Endothelial cell of umbilical vein (primary cell): Measurements from ENCODE around the gene HAND2. TPM values are rescaled to one million over a fixed set of nuclear protein-coding genes. Genes with fewer than 3 reads are reported as not detected.

Experiments
- Bru-seq: library from RNA; stranded (reverse); fragments of 400-500 nt; gene quantifications from one replicate; lab custom pipeline; 2021; lab: Mats Ljungman, UMichigan
- BruChase-seq, 2 experiments: library from RNA; stranded (reverse); fragments of 400-500 nt; gene quantifications; one replicate each; lab custom pipeline; 2021; lab: Mats Ljungman, UMichigan
- BruUV-seq: library from RNA; stranded (reverse); fragments of 400-500 nt; replicated peaks from 2 replicates; lab custom pipeline; 2021; lab: Mats Ljungman, UMichigan
- CTCF ChIA-PET: fragments of 300-600, 350-600 bp; sonication (Branson Sonifier 250); formaldehyde crosslinking; loops from one replicate; lab custom pipeline; 2021; ENCODE audit warnings: antibody characterized with exemption, inconsistent platforms; lab: Charles Lee
- POLR2A ChIA-PET: fragments of 300-600, 350-600 bp; sonication (Branson Sonifier 250); formaldehyde crosslinking; loops from one replicate; lab custom pipeline; 2021; ENCODE audit warnings: antibody characterized with exemption, inconsistent platforms; lab: Charles Lee
- DNase-seq: peaks from one replicate; pipeline ENCODE4 v3.0.0-alpha.2; 2011; ENCODE audit warnings: low read depth, low spot score
- FAIRE-seq: peaks from 2 replicates; lab custom pipeline; 2011; peaks lifted over from hg19 to GRCh38; lab: Jason Lieb, UNC
- H2AFZ ChIP-seq: 2 replicates; pipeline ENCODE4 v1.6.0; 2012; ENCODE audit warnings: low read depth, low read length, control low read depth, inconsistent platforms
- H3K27ac ChIP-seq: 2 replicates; pipeline ENCODE4 v1.5.1; 2011; ENCODE audit warnings: low read depth, mild to moderate bottlenecking, control low read depth, low read length, moderate library complexity; ENCODE audit not compliant: insufficient read depth
- H3K27me3 ChIP-seq, 2 experiments: 2 replicates each; pipeline versions ENCODE4 v1.6.0 to v1.6.1; 2011; ENCODE audit warnings: low read length in 2 of 2, mixed read lengths in 1 of 2; ENCODE audit not compliant: control insufficient read depth in 2 of 2, insufficient read depth in 2 of 2
- H3K36me3 ChIP-seq, 2 experiments: 2 replicates in 1 of 2; 3 replicates in 1 of 2; pipeline ENCODE4 v1.5.1; 2011; ENCODE audit warnings: low read length in 2 of 2, mild to moderate bottlenecking in 1 of 2, moderate library complexity in 1 of 2; ENCODE audit not compliant: control insufficient read depth in 2 of 2, insufficient read depth in 2 of 2; ENCODE audit errors: extremely low read depth in 1 of 2
- H3K4me1 ChIP-seq: 3 replicates; pipeline ENCODE4 v1.5.1; 2011; ENCODE audit warnings: mild to moderate bottlenecking, low read length; ENCODE audit not compliant: control insufficient read depth, insufficient read depth; ENCODE audit errors: extremely low read depth
- H3K4me2 ChIP-seq: 2 replicates; pipeline ENCODE4 v1.6.1; 2011; ENCODE audit warnings: low read length, control low read depth, mixed read lengths; ENCODE audit not compliant: insufficient read depth
- H3K4me3 ChIP-seq, 3 experiments: fragments of 200-600 bp in 1 of 3; sonication (generic), shearing (Covaris generic) in 1 of 3; replicated peaks in 1 of 3; 2 replicates each; pipeline ENCODE4 v1.5.1; 2011 to 2016; ENCODE audit warnings: control low read depth in 3 of 3, low read length in 3 of 3, mild to moderate bottlenecking in 2 of 3, inconsistent platforms in 1 of 3, low read depth in 1 of 3, moderate library complexity in 1 of 3; ENCODE audit not compliant: insufficient read depth in 1 of 3
- H3K79me2 ChIP-seq: 2 replicates; pipeline ENCODE4 v1.6.0; 2012; ENCODE audit warnings: low read length, inconsistent platforms; ENCODE audit not compliant: control insufficient read depth, insufficient read depth
- H3K9ac ChIP-seq: replicated peaks from 2 replicates; pipeline ENCODE3; 2011; ENCODE audit warnings: low read length, control low read depth; ENCODE audit not compliant: insufficient read depth; ENCODE audit errors: extremely low read depth
- H3K9me1 ChIP-seq: replicated peaks from 3 replicates; pipeline ENCODE4 v1.6.0; 2011; ENCODE audit warnings: mild to moderate bottlenecking, low read length; ENCODE audit not compliant: control insufficient read depth, insufficient read depth; ENCODE audit errors: extremely low read depth
- H3K9me3 ChIP-seq: replicated peaks from 2 replicates; pipeline ENCODE4 v1.5.1; 2012; ENCODE audit warnings: low read length, inconsistent platforms; ENCODE audit not compliant: control insufficient read depth, insufficient read depth
- H4K20me1 ChIP-seq: replicated peaks from 2 replicates; pipeline ENCODE3; 2011; ENCODE audit warnings: mild to moderate bottlenecking, low read length; ENCODE audit not compliant: control insufficient read depth, insufficient read depth; ENCODE audit errors: extremely low read depth
- EZH2 ChIP-seq: IDR thresholded peaks from 2 replicates; pipeline ENCODE4 v1.6.1; 2012; ENCODE audit warnings: borderline replicate concordance, low read depth, mild to moderate bottlenecking, moderate library complexity, low read length, inconsistent platforms; ENCODE audit not compliant: severe bottlenecking
- FOS ChIP-seq: IDR thresholded peaks from 2 replicates; pipeline ENCODE4 v1.6.1; 2011; ENCODE audit warnings: mild to moderate bottlenecking, low read length, moderate library complexity, borderline replicate concordance; ENCODE audit not compliant: insufficient read depth
- GATA2 ChIP-seq: IDR thresholded peaks from 2 replicates; pipeline ENCODE4 v1.7.0; 2011; ENCODE audit warnings: low read depth, mild to moderate bottlenecking, moderate library complexity, mixed read lengths, low read length; ENCODE audit not compliant: insufficient read length, insufficient read depth
- JUN ChIP-seq: IDR thresholded peaks from 2 replicates; pipeline ENCODE4 v1.6.1; 2011; ENCODE audit warnings: borderline replicate concordance, low read depth; ENCODE audit not compliant: insufficient read length, insufficient read depth
- MAX ChIP-seq: IDR thresholded peaks from 2 replicates; pipeline ENCODE4 v1.6.1; 2011; ENCODE audit not compliant: insufficient read depth, insufficient read length
- MYC ChIP-seq: IDR thresholded peaks from one replicate; pipeline ENCODE4 v1.6.1; 2011; ENCODE audit warnings: mild to moderate bottlenecking, low read depth, low read length
- POLR2A ChIP-seq: IDR thresholded peaks from 2 replicates; pipeline ENCODE4 v1.6.1; 2012; ENCODE audit warnings: low read depth, mild to moderate bottlenecking, control low read depth, low read length
- POLR2AphosphoS5 ChIP-seq: IDR thresholded peaks from 2 replicates; pipeline ENCODE4 v1.6.1; 2012; ENCODE audit warnings: low read depth, mild to moderate bottlenecking, control low read depth, low read length, moderate library complexity; ENCODE audit not compliant: insufficient read depth
- dilution Hi-C: fragments of 300-500 bp; cut with MboI; formaldehyde crosslinking; loops from one replicate; pipeline ENCODE4 v1.15.0; 2019; ENCODE audit warnings: low sequenced_read_pairs; ENCODE audit not compliant: extremely low pct_ligation_motif_present
- intact Hi-C: fragments of 100-400 bp; cut with micrococcal nuclease; formaldehyde crosslinking; loops from one replicate; pipeline ENCODE4 v1.10.0; 2022
- long read RNA-seq: library from polyadenylated mRNA; stranded (forward); transcript quantifications from one replicate; pipeline ENCODE4 v2.0.0, GENCODE V29; 2021
- polyA minus RNA-seq, 3 experiments: library from RNA; depleted of rRNA, polyadenylated mRNA; stranded (reverse); fragments of >200 nt; gene quantifications; 1 replicate in 1 of 3; 2 replicates in 2 of 3; pipeline ENCODE4 v1.2.3, GENCODE V29; 2011
- polyA plus RNA-seq, 4 experiments: library from polyadenylated mRNA; depleted of rRNA in 3 of 4; stranded (reverse) in 3 of 4; unstranded in 1 of 4; fragments of >200 nt; gene quantifications; 2 replicates each; pipeline versions ENCODE4 v1.2.1 to v1.2.3, GENCODE V29; 2011 to 2012; ENCODE audit warnings: missing spikeins in 1 of 4
- total RNA-seq: library from RNA; stranded (reverse); gene quantifications from 2 replicates; pipeline ENCODE4 v1.2.3, GENCODE V29; 2021
- TF ChIP-seq, protein P1 (sequence below), 2 donors: IDR thresholded peaks; 1 replicate in 1 of 2; 2 replicates in 1 of 2; pipeline ENCODE4 v1.5.1; 2011; ENCODE audit warnings: low read length in 2 of 2, mild to moderate bottlenecking in 2 of 2, moderate library complexity in 2 of 2, control low read depth in 1 of 2, inconsistent platforms in 1 of 2, low read depth in 1 of 2; ENCODE audit not compliant: insufficient read depth in 1 of 2; ENCODE audit errors: extremely low read depth in 1 of 2

HAND2 gene
- total RNA-seq (not detected in 2 replicates), polyA plus RNA-seq (not detected in 2 replicates), polyA minus RNA-seq (not detected in 2 replicates), Bru-seq, nascent RNA (not detected), BruChase-seq, experiment 1, labeled RNA remaining after a 6-hour chase (not detected), BruChase-seq, experiment 2, labeled RNA remaining after a 2-hour chase (not detected)
- polyA plus RNA-seq (2011; cell fraction: cytosol; rRNA removed) = not detected in 2 replicates
- not detected in 2 replicates for polyA plus RNA-seq (2011; cell fraction: nucleus; rRNA removed)
- polyA plus RNA-seq (2012) = not detected in 2 replicates
- polyA minus RNA-seq (2011; cell fraction: cytosol; rRNA and poly(A)+ RNA removed) = not detected
- polyA minus RNA-seq (2011; cell fraction: nucleus; rRNA and poly(A)+ RNA removed) = not detected in 2 replicates
- long read RNA-seq = 0 reads

DNA sequence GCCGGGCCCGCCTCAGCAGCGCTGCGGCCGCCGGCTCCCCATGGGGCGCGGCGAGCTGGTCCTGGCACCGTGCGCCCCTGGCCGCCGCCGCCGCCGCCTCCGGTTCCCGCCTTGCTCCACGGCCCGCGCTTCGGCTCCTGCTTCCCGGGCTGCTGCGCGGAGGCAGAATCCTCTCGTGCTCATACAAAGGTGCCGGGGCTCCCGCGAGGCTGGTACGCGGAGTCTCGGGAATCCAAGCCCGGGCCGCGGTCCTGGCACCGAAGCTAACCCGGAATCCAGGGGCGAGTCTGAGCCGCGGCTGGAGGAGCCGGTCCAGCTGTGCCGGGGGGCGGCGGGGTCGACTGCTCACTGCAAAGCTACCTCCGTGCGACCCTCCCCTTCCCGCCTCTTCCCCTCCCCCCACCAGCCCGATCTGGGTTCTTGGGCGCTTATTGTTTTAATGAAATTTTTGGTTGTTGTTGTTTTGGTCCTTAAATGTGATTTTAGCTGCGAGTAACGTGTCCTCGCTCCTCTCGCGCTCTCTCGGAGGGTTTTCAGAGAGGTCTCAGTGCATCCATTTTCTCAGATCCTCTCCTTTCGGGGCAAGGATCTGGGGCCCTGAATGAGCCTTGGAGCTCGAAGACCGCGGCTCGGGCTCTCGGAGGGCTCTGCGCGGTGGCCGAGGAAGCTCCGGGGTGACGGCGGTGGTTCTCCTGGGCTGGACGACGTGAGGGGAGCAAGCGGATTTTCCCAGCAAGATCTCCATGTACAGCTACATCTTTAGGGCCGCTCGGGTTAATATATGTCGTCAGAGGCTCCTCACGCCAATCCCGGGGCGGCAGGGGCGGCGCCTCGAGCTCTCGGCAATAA, at the start of gene HAND2:
Gene HAND2 (minus strand): TSS at position 753 of the 849 bp plus-strand sequence. CDS start 940 bp downstream, outside the sequence.
- H3K79me2 ChIP-seq = no peaks in the 10 kb centered on the region
- H3K4me2 ChIP-seq = peak within 1 kb of the TSS; percentile 43
- peaks cover 86 to 94% of the 10 kb centered on the region in 2 experiments for H3K27me3 ChIP-seq
- ChIA-PET CTCF (interaction anchor here (1.2 to 2.0 kb wide), 6 partner anchors 9 to 211 kb away, joined by 3 to 7 read pairs (median 6); no protein-coding TSS in a partner anchor), POLR2A (interaction anchor here (0.6 kb wide), 1 partner anchor 344 kb away, joined by 5 read pairs; no protein-coding TSS in a partner anchor)
- no TSS peak for BruUV-seq
- no peak within 1 kb of the TSS for H2AFZ ChIP-seq
- peaks cover 3% of the 10 kb centered on the region for H3K4me1 ChIP-seq
- H3K27ac ChIP-seq = no peak within 1 kb of the TSS
- intact Hi-C loops = loop anchor here (5.0 kb wide), 1 partner anchor 683 kb away; no protein-coding TSS in a partner anchor
- H3K9ac ChIP-seq = no peak within 1 kb of the TSS
- H3K36me3 ChIP-seq = no peaks in the 10 kb centered on the region
- no peaks in the 10 kb centered on the region for H3K9me3 ChIP-seq
- H3K9me1 ChIP-seq = no peaks in the 10 kb centered on the region
- no peak for TF ChIP-seq EZH2
- TF ChIP-seq MYC = no peak
- TF ChIP-seq GATA2 = no peak
- TF ChIP-seq POLR2A = no peak
- no peak for TF ChIP-seq POLR2AphosphoS5
- TF ChIP-seq FOS = no peak
- TF ChIP-seq JUN = no peak
- no peak for TF ChIP-seq MAX
- TF ChIP-seq, protein P1, sequence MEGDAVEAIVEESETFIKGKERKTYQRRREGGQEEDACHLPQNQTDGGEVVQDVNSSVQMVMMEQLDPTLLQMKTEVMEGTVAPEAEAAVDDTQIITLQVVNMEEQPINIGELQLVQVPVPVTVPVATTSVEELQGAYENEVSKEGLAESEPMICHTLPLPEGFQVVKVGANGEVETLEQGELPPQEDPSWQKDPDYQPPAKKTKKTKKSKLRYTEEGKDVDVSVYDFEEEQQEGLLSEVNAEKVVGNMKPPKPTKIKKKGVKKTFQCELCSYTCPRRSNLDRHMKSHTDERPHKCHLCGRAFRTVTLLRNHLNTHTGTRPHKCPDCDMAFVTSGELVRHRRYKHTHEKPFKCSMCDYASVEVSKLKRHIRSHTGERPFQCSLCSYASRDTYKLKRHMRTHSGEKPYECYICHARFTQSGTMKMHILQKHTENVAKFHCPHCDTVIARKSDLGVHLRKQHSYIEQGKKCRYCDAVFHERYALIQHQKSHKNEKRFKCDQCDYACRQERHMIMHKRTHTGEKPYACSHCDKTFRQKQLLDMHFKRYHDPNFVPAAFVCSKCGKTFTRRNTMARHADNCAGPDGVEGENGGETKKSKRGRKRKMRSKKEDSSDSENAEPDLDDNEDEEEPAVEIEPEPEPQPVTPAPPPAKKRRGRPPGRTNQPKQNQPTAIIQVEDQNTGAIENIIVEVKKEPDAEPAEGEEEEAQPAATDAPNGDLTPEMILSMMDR (IDR thresholded peaks at IDR 0.05; ENCODE audit: extremely low read depth in 1 of 2, insufficient read depth in 1 of 2, low read depth in 1 of 2, low read length in 2 of 2) = no peak
- dilution Hi-C loops = no loop called here
- FAIRE-seq (no peak), DNase-seq (no peak)
- peak within 1 kb of the TSS in 1 of 3 experiments; percentile 14 for H3K4me3 ChIP-seq
- H4K20me1 ChIP-seq = no peaks in the 10 kb centered on the region
